NCI-H82 treated with DMSO at 0.1 percent for 48 hours (cell line): ENCODE data around the gene DTNBP1.

Experiments used
- DNase-seq: peaks from one replicate; lab custom pipeline; 2025; ENCODE audit not compliant: unreplicated experiment; lab: John Stamatoyannopoulos, UW

Gene DTNBP1

DNA sequence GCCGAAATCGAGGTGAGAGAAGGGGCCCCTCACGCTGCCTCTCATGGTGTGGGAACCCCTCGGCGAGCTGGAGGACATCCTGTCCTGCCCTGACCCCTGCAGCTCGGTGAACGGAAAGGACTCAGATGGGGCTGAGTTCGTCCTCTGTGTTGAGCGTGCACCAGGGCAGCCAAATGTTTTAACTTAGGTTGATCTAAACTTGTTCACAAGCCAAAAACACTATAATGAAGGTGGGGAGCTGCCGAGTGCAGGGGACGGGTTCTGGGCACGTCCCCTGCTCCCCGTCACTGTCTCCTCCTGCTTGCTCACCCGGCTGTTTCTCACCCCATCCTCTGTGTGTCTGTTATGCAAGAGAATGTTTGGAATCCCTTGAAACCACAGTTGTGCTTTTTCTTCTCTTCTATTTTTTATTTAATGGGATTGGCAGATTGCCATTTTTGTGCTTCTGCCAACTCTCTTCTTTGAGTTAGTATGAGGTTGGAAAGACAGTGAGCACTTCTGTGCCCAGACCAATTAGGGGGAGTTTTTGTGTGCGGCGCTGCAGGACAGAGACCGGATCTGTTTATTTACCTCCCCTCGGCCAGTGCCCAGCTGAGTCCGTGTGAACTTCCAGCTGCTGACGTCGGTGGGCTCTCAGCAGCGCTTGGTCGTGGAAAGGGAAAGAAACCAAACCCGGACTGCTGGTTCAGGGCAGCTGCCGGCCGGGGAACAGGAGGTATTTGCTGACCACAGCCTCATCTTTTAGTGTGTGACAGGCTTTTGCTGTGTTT is 158.1 kb downstream of the DTNBP1 start:
- no peak for DNase-seq

DNA sequence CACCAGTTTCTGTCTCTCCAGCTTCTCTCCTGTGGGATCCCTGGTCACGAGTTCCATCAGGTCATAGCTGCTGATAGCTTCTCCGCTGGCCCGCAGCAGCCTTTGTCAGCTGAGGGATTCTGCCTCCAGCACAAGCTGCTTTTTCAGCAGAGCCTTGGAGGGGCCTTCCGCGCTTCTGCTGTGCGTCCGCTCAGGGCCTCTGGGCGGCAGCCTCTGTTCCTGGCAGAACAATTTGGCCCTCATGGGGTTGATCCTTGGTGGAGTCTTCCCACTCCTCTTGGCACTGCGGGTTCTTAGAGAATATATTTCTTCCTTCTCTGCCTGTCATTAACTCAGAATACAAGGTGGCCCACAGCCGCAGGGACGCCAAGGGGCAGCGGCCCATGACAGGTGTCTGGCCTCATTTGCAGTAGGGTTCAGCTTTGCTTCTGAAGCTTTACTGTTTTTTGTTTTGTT is 158.8 kb downstream of the DTNBP1 start:
- no peak for DNase-seq

DNA sequence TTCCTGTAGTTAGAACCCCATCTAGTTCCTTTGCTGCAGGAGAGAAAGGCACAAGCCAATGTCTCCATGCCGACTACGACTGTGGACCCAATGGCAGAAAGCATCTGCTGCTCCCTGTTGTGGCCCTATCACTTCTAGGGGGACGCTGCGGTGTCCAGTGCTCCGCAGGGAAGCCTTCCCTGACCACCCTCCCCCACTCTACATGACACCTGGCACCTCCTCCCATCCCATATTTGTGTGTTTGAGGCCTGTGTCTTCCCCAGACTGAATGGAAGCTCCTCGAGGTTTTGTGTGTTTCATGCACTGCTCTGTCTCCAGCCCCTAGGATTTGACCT is 159.5 kb downstream of the DTNBP1 start:
- DNase-seq: no peak

DNA sequence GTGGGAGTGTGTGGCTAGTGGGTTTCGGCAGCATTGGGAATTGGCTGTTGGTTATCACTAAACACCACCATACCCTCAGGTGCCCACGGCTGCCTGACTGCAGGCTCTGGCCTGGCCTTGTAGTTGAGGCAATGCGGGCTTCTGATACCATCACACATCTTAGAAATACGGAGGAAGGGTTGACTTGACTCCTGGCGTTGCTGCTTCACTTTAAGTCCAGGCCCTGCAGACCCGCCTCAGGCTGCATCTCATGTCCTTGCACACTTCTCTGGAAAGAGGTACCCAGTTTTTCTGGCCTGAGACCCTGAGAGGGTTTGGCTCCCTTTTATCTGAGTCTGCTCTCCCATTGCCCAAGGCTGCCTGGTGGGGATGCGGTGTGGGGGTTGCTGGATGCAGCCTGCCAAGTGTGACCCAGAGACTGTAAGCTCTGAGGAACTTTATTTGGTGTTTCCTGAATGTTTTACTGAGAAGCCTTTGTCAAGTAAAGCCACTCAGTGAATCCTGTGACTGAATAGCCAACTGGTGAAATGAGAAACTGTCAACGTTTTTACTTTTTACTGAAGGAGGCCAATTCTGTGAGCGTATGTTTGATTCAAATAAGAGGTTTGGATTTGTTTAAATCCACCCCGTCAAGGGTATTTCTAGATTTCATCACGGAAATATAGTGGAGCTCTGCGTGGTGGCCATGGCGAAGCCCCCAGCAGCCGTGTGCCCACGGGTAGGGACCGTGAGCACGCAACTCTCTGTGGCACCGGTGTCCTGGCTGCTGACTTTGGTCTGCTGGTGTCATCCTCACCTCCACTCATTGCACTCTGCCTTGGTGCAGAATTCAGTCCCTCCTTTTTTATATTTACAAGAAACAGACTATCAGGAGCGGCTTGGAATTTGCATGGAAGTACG is 160.1 kb downstream of the DTNBP1 start:
- no peak for DNase-seq

DNA sequence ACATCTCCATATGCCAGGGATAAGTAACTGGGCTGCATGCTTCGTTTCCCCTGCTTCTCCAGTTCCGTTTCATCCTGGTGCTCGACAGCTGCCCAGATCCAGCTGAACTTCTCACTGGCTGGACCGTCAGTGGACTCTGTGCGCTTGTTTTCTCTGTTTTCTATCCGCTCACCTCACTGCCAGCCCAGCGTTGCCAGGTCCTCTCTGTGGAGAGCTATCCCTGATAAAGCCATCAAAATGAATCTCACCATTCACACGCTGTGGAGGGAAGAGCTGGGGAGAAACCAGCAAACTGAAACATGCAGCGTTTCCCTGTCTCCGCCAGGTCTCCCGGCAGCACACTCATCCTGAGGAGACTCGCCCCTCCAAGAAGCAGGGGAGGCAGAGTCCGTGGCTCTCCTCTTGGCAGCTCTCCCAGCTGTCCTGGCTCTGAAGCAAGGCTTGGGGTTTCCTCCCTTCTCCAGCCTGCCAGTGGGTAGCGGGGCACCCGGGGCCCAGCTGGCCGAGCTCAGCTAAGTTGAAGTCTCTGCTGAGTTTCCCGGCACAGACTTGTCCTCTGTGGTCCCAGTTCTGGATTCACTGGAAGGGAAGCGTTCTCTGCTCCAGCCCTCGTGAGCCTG is 160.9 kb downstream of the DTNBP1 start:
- DNase-seq: no peak

DNA sequence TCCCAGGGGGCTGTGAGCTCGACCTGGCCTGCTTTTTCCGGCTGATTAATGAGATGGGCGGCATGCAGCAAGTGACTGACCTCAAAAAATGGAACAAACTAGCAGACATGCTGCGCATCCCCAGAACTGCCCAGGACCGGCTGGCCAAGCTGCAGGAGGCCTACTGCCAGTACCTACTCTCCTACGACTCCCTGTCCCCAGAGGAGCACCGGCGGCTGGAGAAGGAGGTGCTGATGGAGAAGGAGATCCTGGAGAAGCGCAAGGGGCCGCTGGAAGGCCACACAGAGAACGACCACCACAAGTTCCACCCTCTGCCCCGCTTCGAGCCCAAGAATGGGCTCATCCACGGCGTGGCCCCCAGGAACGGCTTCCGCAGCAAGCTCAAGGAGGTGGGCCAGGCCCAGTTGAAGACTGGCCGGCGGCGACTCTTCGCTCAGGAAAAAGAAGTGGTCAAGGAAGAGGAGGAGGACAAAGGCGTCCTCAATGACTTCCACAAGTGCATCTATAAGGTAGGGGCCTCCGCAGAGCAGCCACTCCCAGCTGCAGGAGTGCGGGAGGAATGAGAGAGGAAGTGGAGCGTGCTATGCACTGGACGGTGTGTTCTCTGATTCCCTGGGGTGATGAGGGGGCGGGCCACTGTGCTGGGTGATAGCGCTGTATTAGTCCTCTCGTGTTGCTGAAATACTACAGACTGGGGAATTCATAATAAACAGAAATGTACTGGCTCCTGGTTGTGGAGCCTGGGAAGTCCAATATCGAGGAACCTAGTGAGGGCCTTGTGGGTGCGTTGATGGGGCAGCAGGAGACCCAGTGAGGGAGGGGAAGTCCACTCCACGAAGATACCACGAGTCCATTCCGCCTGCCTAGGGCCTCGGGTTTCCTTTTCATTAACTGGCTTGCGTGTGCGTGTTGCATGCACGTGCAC is 161.7 kb downstream of the DTNBP1 start:
- no peak for DNase-seq

DNA sequence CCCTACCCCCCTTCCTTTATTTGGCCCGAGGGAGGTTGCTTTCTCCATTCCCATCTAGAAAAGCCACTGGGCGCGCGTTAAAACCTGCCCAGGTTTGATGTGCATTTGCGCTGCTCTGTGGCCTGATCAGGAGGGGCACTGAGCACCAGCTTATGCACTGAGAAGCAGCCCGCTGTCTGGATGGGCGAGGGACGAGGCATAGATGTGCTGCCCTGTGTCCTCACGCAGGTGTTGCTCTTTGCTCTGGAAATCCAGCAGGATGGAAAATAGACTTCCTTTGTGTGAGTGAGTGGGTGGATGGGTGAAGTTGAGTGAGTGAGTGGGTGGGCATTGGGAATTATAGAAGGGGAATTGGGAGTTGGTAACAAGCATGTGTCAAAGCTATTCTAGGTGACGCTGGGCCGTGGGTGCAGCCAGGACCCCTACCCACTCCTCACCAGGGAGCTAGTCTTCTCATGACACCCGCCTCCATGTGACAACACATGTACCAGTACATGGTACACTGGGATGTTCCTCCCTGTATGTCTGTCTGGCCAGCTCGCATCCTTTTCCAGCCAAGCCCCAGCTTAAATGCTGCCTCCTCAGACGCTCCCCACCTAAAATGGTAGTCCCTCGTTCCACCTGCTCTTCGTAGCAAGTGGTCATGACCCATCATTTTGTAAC is 162.6 kb downstream of the DTNBP1 start:
- no peak for DNase-seq

DNA sequence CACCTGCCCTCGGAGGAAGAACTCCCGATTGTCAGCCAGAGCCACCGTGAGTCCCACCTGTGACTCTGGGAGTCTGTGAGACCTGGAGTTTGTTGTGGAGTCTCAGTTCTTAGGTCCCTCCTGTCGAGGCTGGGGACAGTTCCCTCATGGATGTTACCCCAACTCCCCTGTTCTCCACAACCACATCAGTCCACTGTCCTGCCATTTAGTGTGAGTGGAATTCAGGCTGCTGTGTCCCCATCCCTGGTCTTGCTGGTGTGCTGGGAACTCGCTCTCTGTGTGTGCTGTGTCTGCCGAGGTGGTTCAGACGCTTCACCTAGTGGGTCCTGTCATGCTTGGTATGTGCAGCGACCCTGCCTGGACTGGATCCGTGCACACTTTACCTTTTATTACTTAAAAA is 163.2 kb downstream of the DTNBP1 start:
- no peak for DNase-seq

DNA sequence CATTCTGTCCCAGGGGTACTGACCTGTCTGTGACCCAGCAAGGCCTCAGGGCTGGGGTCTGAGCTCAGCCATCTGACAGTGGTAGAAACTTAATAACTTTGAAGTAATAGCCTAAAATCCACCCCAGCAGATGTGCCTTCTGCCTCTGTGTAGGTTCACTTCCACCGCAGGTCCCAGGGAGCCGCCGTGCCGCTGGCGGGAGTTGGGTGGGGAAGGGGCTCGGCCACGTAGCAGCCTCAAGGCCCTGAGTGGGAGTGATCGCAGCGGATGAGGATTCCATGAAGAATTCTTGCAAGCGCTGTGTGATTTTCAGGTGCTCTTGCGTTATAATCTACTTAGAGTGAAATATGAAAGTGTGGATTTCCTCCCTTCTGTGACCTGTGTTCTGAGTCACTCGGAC is 163.7 kb downstream of the DTNBP1 start:
- DNase-seq: no peak

DNA sequence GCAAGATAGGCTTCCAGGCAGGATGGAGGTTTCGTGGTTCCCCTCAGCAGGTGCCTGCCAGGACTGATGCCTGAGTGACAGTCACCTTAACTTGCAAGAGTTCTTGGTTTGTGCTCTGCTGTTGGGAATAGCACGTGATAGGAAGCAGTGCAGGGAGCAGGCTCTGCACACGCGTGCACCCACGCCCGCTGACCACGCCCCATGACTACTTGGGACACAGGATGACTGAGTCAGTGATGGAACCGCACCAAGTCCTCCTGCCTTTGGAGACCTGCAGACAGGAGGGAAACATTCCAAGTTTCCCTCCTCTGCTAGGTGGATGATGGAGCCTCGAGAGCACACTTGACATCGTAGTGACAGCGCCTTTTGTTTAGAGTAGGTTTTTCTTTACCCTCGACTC is 164.2 kb downstream of the DTNBP1 start:
- DNase-seq: no peak

DNA sequence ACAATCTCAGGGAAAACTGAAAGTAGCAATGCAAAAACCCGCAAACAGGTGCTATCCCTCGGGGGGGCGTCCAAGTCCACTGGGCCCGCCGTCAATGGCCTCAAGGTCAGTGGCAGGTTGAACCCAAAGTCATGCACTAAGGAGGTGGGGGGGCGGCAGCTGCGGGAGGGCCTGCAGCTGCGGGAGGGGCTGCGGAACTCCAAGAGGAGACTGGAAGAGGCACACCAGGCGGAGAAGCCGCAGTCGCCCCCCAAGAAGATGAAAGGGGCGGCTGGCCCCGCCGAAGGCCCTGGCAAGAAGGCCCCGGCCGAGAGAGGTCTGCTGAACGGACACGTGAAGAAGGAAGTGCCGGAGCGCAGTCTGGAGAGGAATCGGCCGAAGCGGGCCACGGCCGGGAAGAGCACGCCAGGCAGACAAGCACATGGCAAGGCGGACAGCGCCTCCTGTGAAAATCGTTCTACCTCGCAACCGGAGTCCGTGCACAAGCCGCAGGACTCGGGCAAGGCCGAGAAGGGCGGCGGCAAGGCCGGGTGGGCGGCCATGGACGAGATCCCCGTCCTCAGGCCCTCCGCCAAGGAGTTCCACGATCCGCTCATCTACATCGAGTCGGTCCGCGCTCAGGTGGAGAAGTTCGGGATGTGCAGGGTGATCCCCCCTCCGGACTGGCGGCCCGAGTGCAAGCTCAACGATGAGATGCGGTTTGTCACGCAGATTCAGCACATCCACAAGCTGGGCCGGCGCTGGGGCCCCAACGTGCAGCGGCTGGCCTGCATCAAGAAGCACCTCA is 166.3 kb downstream of the DTNBP1 start:
- no peak for DNase-seq

DNA sequence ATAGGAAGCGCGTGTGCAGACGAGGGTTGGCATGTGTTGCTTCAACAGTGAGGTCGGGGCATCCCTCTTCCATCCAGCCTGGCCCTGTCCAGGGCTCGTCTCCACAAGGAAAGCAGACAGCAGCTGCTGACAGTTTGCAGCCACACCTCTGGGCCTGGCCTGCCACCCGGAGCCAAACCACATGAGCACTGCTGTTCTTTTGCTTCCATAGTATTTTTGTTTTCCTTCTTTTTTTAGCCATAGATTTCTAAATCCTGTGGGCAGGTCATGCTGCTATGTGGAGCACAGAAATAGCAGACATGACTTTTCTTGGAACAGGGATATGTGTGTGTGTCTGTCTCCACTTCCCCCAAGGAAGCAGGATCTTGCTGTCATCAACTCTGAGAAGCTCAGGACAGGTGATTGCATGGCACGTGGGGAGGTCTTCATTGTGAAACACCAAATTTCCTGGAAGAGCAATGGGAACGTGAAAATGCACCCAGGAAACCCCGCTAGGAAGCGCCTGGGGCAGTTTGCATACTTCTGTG is 167.4 kb downstream of the DTNBP1 start:
- no peak for DNase-seq

DNA sequence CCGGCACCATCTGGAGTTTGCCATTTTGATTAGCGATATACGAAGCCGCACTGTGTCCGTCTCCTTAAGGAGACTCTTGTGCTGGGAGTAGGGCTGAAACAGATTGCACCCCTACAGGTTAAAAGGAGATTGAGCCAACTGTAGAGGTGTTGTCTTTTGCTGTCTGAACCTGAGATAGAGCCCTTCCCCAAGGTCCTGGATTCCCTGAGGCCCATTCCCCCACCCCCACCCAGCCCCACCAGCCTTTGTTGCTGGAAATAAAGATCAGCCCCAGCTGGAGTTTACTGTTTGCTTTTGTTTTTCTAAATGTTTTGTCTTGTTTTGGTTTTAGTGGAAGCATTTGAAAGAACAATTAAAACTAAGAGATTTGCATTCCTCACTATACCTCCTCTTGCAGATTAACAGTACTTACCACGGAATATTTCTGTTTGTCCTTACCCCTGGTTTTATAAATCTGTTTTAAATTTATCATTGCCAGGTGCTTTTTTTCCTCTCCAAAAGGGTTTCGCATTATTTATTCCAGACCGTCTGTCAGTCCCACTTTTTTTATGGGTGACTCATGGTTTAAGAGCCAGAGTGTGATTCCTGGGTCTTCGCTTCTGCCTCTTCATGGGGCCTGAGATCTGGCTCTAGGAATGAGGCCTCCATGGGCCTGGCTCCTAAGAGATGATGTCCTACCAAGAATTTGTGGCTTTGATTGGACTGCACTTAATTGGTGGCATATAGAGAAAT is 169.2 kb downstream of the DTNBP1 start:
- DNase-seq: no peak

DNA sequence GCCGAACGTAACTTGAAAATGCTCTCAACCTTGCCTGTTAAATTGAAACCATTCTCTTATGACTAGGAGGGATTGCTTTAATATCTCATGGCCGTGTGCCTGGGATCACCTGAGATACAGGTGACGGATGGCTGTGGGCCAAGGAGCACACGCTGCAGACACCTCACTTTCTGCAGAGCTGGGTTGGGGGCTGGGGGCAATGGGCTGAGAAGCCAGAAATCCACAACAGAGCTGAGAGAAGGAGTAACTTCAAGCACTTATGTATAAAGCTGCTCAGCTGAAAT is 170.9 kb downstream of the DTNBP1 start:
- DNase-seq: no peak

DNA sequence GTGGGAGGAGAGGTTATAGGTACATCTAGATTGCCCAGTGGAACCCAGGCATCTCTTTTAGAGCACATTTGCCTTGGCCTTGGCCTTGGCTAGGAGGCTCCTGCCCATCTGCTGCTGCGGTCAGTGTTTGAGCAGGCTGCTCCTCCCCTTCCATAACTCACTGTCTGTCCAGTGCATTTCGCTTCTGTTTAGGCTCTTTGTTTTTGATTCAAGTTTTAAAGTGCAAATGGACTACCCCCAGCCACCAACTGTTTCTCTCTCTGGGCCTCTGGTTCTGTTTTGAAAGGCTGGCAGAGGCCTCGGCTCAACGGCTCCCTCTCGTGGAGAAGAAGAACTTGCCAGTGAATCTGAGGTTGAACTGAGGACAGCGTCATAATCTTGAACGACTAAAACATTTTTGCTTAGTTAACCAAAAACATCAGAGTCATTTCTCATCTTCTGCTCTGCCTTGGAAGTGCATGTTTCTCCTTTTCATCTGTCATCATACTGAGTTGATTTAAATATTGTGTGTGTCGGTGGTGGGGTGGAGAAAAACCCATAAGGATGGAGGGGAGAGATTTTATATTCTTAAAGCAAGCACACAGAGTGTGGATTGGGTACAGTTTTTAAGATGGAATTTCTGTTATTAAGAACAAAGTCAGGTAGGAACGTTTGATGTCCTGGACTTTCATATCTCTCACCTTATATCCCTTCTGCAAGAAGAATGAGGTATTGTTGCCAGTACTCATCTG is 171.4 kb downstream of the DTNBP1 start:
- DNase-seq: no peak

DNA sequence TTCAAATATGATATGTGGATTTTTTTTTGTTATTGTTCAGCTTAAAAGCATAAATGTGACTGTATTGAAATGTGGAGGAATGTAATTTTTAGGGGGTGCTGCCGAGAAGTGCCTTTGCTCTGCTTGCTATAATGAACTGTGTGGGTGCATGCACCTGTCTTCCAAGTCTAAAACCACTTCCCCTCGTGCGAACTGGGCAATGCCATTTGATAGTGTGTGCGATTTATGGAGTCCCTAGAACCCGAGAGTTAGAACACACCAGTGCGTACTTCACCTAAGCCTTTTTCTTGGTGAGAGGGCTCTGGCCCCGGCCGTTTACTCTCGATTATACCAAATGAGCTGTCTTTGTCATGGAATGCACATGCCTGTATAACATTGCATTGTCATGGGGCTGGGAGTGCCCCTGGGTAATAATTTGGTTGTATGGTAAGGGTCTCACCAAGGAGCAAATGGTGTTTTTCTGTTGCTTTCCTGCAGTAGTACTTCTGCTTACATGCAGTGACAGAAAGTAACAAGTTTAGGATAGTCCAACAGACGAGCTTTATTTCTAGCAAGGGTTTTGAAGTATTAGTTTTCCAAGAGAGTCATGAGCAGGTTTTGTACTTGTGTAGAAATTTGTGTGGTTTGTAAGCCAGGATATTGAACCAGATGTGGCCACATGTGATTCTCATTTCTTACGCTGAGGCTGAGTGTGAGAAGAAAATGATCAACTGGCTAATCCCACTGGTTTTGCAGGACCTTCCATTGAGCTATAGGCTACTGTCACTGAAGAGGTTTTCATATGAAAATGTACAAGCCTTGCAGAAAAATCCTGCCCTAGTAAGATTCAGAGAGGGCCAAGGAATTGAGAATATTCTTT is 172.4 kb downstream of the DTNBP1 start:
- DNase-seq: no peak

DNA sequence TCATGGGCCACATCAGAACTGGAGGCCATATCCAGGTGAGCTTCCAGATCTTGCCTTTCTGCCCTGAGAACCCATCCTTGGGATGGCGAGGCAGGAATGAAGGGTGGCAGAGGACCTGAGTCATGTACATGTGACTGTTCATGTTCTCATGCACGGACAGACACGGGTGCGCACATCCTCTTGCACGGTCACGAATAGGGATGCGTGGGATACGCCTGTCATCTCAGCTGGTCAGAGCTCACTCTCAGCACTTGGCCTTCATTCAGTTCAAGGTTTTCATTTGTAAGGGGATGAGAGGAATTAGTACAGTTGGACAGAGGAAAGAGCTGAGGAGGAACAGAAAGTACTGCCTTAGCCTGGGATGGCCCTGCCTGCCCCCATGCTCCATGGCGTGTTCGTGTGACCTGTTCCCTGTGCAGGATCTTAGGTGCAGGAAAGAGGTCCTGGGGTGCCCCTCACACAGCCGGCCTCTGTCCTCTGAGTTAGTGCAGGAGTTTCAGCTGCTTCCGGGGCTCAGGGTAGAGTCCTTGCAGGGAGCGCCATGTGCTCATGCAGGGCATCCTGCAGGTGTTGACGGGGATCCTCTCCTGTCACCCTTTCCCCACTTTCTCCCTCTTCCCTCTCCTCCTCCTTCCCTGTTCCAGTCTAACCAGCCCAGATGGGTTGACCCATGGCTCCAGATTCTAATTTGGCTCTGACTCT is 173.4 kb downstream of the DTNBP1 start:
- DNase-seq: no peak
